SK-N-SH (cell line): ENCODE measurements around the gene TMEM214. TPM values are rescaled to one million over a fixed set of nuclear protein-coding genes. Genes with fewer than 3 reads are reported as not detected.

Experiments used
- CTCF ChIA-PET: fragments of 300-600, 350-600 bp; formaldehyde crosslinking; extraction: SDS; loops from one replicate; lab custom pipeline; 2021; lab: Yijun Ruan, JAX
- POLR2A ChIA-PET: fragments of 350-600 bp; sonication (Branson Sonifier 250); formaldehyde crosslinking; extraction: SDS; loops from one replicate; lab custom pipeline; 2020; ENCODE audit warnings: antibody characterized with exemption, inconsistent platforms; lab: Yijun Ruan, JAX
- DNase-seq: peaks from one replicate; pipeline ENCODE4 v3.0.0; 2012
- H2AFZ ChIP-seq: fragments of 200-600 bp; sonication (generic); 2 replicates; pipeline ENCODE4 v1.8.1; 2016; ENCODE audit warnings: antibody characterized with exemption, mild to moderate bottlenecking, low read depth
- H3F3A ChIP-seq: fragments of 200-600 bp; sonication (generic); replicated peaks from 2 replicates; pipeline ENCODE3; 2016; ENCODE audit warnings: antibody characterized with exemption, mild to moderate bottlenecking; ENCODE audit not compliant: insufficient read depth
- H3K27ac ChIP-seq, 2 experiments: fragments of 200-500 bp in 1 of 2; fragments of 200-600 bp in 1 of 2; sonication (Bioruptor generic) in 1 of 2; sonication (generic), shearing (Covaris generic) in 1 of 2; 2 replicates each; pipeline versions ENCODE4 v1.5.1 to v1.6.1; 2014 to 2016; ENCODE audit warnings: low read depth in 2 of 2, inconsistent platforms in 1 of 2, low read length in 1 of 2, mild to moderate bottlenecking in 1 of 2, mixed read lengths in 1 of 2
- H3K27me3 ChIP-seq: fragments of 200-600 bp; sonication (generic), shearing (Covaris generic); 2 replicates; pipeline ENCODE4 v1.6.1; 2016; ENCODE audit warnings: mixed run types; ENCODE audit not compliant: insufficient read depth
- H3K36me3 ChIP-seq, 2 experiments: fragments of 200-500 bp in 1 of 2; fragments of 200-600 bp in 1 of 2; sonication (Bioruptor generic) in 1 of 2; sonication (generic) in 1 of 2; replicated peaks in 1 of 2; 2 replicates each; pipeline versions ENCODE3 to v1.5.1; 2014 to 2016; ENCODE audit warnings: low read length in 1 of 2, mild to moderate bottlenecking in 1 of 2; ENCODE audit not compliant: insufficient read depth in 2 of 2, control insufficient read depth in 1 of 2
- H3K4me1 ChIP-seq, 2 experiments: fragments of 200-500 bp in 1 of 2; fragments of 200-600 bp in 1 of 2; sonication (Bioruptor generic) in 1 of 2; sonication (generic), shearing (Covaris generic) in 1 of 2; 2 replicates each; pipeline versions ENCODE4 v1.5.1 to v1.6.1; 2014 to 2016; ENCODE audit warnings: low read depth in 1 of 2, low read length in 1 of 2, mixed run types in 1 of 2; ENCODE audit not compliant: insufficient read depth in 2 of 2, control insufficient read depth in 1 of 2
- H3K4me2 ChIP-seq: fragments of 200-600 bp; sonication (generic), shearing (Covaris generic); 2 replicates; pipeline ENCODE4 v1.6.1; 2017; ENCODE audit warnings: mixed run types
- H3K4me3 ChIP-seq, 2 experiments: fragments of 200-500 bp in 1 of 2; fragments of 200-600 bp in 1 of 2; sonication (Bioruptor generic) in 1 of 2; sonication (generic), shearing (Covaris generic) in 1 of 2; 2 replicates each; pipeline versions ENCODE4 v1.5.1 to v1.8.1; 2014 to 2016; ENCODE audit warnings: low read depth in 2 of 2, inconsistent platforms in 1 of 2, low read length in 1 of 2, mild to moderate bottlenecking in 1 of 2, mixed read lengths in 1 of 2, moderate library complexity in 1 of 2
- H3K79me2 ChIP-seq: fragments of 200-600 bp; sonication (generic); 2 replicates; pipeline ENCODE4 v1.8.1; 2017; ENCODE audit warnings: mild to moderate bottlenecking; ENCODE audit not compliant: insufficient read depth
- H3K9ac ChIP-seq: fragments of 200-600 bp; sonication (generic); 2 replicates; pipeline ENCODE4 v1.6.1; 2017; ENCODE audit warnings: mixed run types
- H3K9me2 ChIP-seq: fragments of 200-600 bp; sonication (generic); 2 replicates; pipeline ENCODE4 v1.6.1; 2017; ENCODE audit warnings: mixed run types
- H3K9me3 ChIP-seq: fragments of 200-600 bp; sonication (generic); 2 replicates; pipeline ENCODE4 v1.6.1; 2017; ENCODE audit warnings: mixed run types, mild to moderate bottlenecking, moderate library complexity
- H4K20me1 ChIP-seq: fragments of 200-600 bp; sonication (generic); 2 replicates; pipeline ENCODE4 v1.6.1; 2017; ENCODE audit warnings: mild to moderate bottlenecking, mixed run types; ENCODE audit not compliant: insufficient read depth
- CHD2 ChIP-seq: fragments of 150-350 bp; IDR thresholded peaks from 2 replicates; pipeline ENCODE4 v1.6.1; 2018; ENCODE audit warnings: low read length; ENCODE audit not compliant: partially characterized antibody
- CTCF ChIP-seq: fragments of 200-600 bp; sonication (generic); IDR thresholded peaks from 2 replicates; pipeline ENCODE4 v1.6.1; 2017; ENCODE audit warnings: antibody characterized with exemption, mild to moderate bottlenecking, moderate library complexity
- FOSL2 ChIP-seq: IDR thresholded peaks from 2 replicates; pipeline ENCODE4 v1.4.0; 2012; ENCODE audit warnings: low read depth, mild to moderate bottlenecking, moderate library complexity, borderline replicate concordance
- GABPA ChIP-seq: IDR thresholded peaks from 2 replicates; pipeline ENCODE4 v1.4.0; 2012; ENCODE audit warnings: low read depth, mild to moderate bottlenecking
- JUND ChIP-seq: IDR thresholded peaks from 2 replicates; pipeline ENCODE4 v1.4.0; 2012
- MAX ChIP-seq: IDR thresholded peaks from 2 replicates; pipeline ENCODE4 v1.4.0; 2012; ENCODE audit warnings: low read depth
- MEF2A ChIP-seq: IDR thresholded peaks from 2 replicates; pipeline ENCODE4 v1.4.0; 2012; ENCODE audit warnings: low read depth, borderline replicate concordance
- NFIC ChIP-seq: IDR thresholded peaks from 2 replicates; pipeline ENCODE4 v1.4.0; 2012; ENCODE audit warnings: borderline replicate concordance
- POLR2AphosphoS5 ChIP-seq: IDR thresholded peaks from 2 replicates; pipeline ENCODE4 v1.6.1; 2012; ENCODE audit warnings: low read depth, low read length
- RAD21 ChIP-seq: IDR thresholded peaks from 2 replicates; pipeline ENCODE4 v1.6.1; 2012; ENCODE audit warnings: mild to moderate bottlenecking, low read length
- REST ChIP-seq: IDR thresholded peaks from 2 replicates; pipeline ENCODE4 v1.6.1; 2012; ENCODE audit warnings: mild to moderate bottlenecking, low read depth, low read length, moderate library complexity
- SMC3 ChIP-seq: IDR thresholded peaks from 2 replicates; pipeline ENCODE4 v1.6.1; 2012; ENCODE audit warnings: low read depth, low read length, improper control_type of control experiment
- TAF1 ChIP-seq: IDR thresholded peaks from 2 replicates; pipeline ENCODE4 v1.6.1; 2012; ENCODE audit warnings: low read depth, mild to moderate bottlenecking, low read length, moderate library complexity, borderline replicate concordance
- TCF12 ChIP-seq: IDR thresholded peaks from 2 replicates; pipeline ENCODE4 v1.4.0; 2012
- YY1 ChIP-seq: IDR thresholded peaks from 2 replicates; pipeline ENCODE4 v1.4.0; 2012; ENCODE audit warnings: low read depth, mild to moderate bottlenecking
- WGBS: methylation state at CpG from one replicate; pipeline ENCODE4 v1.1.6; 2017; ENCODE audit warnings: low lambda C conversion rate; 5-methylcytosine and 5-hydroxymethylcytosine counted together
- polyA plus RNA-seq, 3 experiments: library from polyadenylated mRNA; depleted of rRNA; stranded (reverse); fragments of >200 nt; gene quantifications; 2 replicates each; pipeline ENCODE4 v1.2.3, GENCODE V29; 2012

The TMEM214 gene
- polyA plus RNA-seq, 1 of the 3 experiments (the other 2 are of a cell fraction): 69.4 TPM

- Histone ChIP-seq H3K9me3 (no peaks in the 10 kb centered on the region), H3F3A (peaks cover 9% of the 10 kb centered on the region)
- no peak for TF ChIP-seq CHD2
- TF ChIP-seq POLR2AphosphoS5: peak; percentile 13; the same call in 1 of the 2 replicates
- TF ChIP-seq, all 33 proteins: peak for 1
- Histone ChIP-seq H3K27ac (no peak overlapping the region; a peak in 1 of 4 replicates), H3K9ac (no peak overlapping the region), H3K79me2 (no peaks in the 10 kb centered on the region), H4K20me1 (no peaks in the 10 kb centered on the region), H2AFZ (no peak overlapping the region), H3K4me3 (no peak overlapping the region), H3K4me2 (no peak overlapping the region), H3K36me3 (peaks cover 13 to 59% of the 10 kb centered on the region in 2 experiments), H3K4me1 (peaks cover 4 to 9% of the 10 kb centered on the region in 2 experiments; a peak in 1 of 4 replicates), H3K27me3 (no peaks in the 10 kb centered on the region), H3K9me2 (no peaks in the 10 kb centered on the region)
- WGBS: 95% methylated on average over 6 of the region's 6 CpGs
- DNase-seq: no peak
- CTCF ChIA-PET: interaction anchor here (0.7 to 13.5 kb wide), 5 partner anchors 12 to 135 kb away, joined by 3 to 216 read pairs (median 4); partner anchors contain the start of genes EMILIN1, KHK and OST4
- POLR2A ChIA-PET: interaction anchor here (1.6 to 3.2 kb wide), 2 partner anchors 9 to 15 kb away, joined by 10 to 17 read pairs; partner anchors contain the start of gene OST4
Observed at GRCh38 chr2:27057184-27057583, 24.4 kb downstream of the TMEM214 start.

- H3K4me2 ChIP-seq: no peak overlapping the region
- no peak overlapping the region for H3K4me3 ChIP-seq
- no peaks in the 10 kb centered on the region for H3K9me3 ChIP-seq
- H3K27ac ChIP-seq: no peak overlapping the region
- peaks cover 4% of the 10 kb centered on the region for H3F3A ChIP-seq
- no peak overlapping the region for H2AFZ ChIP-seq
- no peaks in the 10 kb centered on the region for H4K20me1 ChIP-seq
- H3K79me2 ChIP-seq: peaks cover 5% of the 10 kb centered on the region; the same call in 1 of the 2 replicates
- H3K4me1 ChIP-seq: peaks cover 0 to 2% of the 10 kb centered on the region in 2 experiments; a peak in 1 of 4 replicates
- H3K27me3 ChIP-seq: no peaks in the 10 kb centered on the region
- no peaks in the 10 kb centered on the region for H3K9me2 ChIP-seq
- 96% methylated on average over 10 of the region's 10 CpGs for WGBS
- ChIA-PET CTCF (interaction anchor here (0.5 to 18.5 kb wide), 8 partner anchors 11 to 221 kb away, joined by 3 to 227 read pairs (median 6); partner anchors contain the start of genes EMILIN1 and KHK), POLR2A (interaction anchor here (0.6 to 3.8 kb wide), 7 partner anchors 7 to 669 kb away, joined by 3 to 26 read pairs (median 3); partner anchors contain the start of genes AGBL5 and OST4)
- no peak for TF ChIP-seq MEF2A
- no peak for TF ChIP-seq GABPA
- TF ChIP-seq TCF12: no peak
- TF ChIP-seq MAX: no peak
- TF ChIP-seq RAD21: no peak
- no peak for TF ChIP-seq TAF1
- H3K36me3 ChIP-seq: peaks cover 13 to 65% of the 10 kb centered on the region in 2 experiments
- DNase-seq: no peak
- no peak overlapping the region for H3K9ac ChIP-seq
Observed at GRCh38 chr2:27058210-27058609, 25.4 kb downstream of the TMEM214 start.

GRCh38 chr2:27059141-27059820 lies 26.5 kb downstream of the TMEM214 start:
- H3K9ac ChIP-seq: no peak overlapping the region
- peaks cover 16 to 54% of the 10 kb centered on the region in 2 experiments for H3K36me3 ChIP-seq
- CTCF ChIA-PET: interaction anchor here (0.8 to 18.5 kb wide), 9 partner anchors 8 to 220 kb away, joined by 3 to 227 read pairs (median 6); partner anchors contain the start of genes AGBL5, EMILIN1, KHK and OST4
- H3F3A ChIP-seq: peaks cover 12% of the 10 kb centered on the region
- no peak overlapping the region for H3K4me2 ChIP-seq
- 0 out of 4 replicates have a peak overlapping the region, but pooled peaks of 1 of the 2 experiments have one; percentile 3 for H3K27ac ChIP-seq
- no peaks in the 10 kb centered on the region for H3K9me3 ChIP-seq
- no peak overlapping the region for H3K4me3 ChIP-seq
- H3K9me2 ChIP-seq: no peaks in the 10 kb centered on the region
- no peak overlapping the region for H2AFZ ChIP-seq
- H3K4me1 ChIP-seq: peaks cover 0 to 6% of the 10 kb centered on the region in 2 experiments; a peak in 1 of 4 replicates
- H3K27me3 ChIP-seq: no peaks in the 10 kb centered on the region
- H4K20me1 ChIP-seq: no peaks in the 10 kb centered on the region
- H3K79me2 ChIP-seq: peaks cover 5% of the 10 kb centered on the region; the same call in 1 of the 2 replicates
- WGBS: 93% methylated on average over 13 of the region's 15 CpGs
- POLR2A ChIA-PET: interaction anchor here (0.5 to 3.8 kb wide), 8 partner anchors 8 to 858 kb away, joined by 3 to 26 read pairs (median 3); partner anchors contain the start of genes AGBL5, EMILIN1 and OST4
- no peak for DNase-seq
- TF ChIP-seq CTCF: no peak
- TF ChIP-seq SMC3: no peak
- no peak for TF ChIP-seq YY1
- TF ChIP-seq REST: no peak
- TF ChIP-seq MAX: no peak
- no peak for TF ChIP-seq NFIC
- no peak for TF ChIP-seq FOSL2
- no peak for TF ChIP-seq JUND
